Liver (tissue), 2 donors: Measurements from ENCODE around the gene CDC25A.

Source experiments
- YY1 ChIP-seq: IDR thresholded peaks from 2 replicates; pipeline ENCODE4 v1.6.1; 2016; ENCODE audit warnings: antibody characterized with exemption, mild to moderate bottlenecking
- TF ChIP-seq, protein P1 (sequence below): fragments of 150-350 bp; IDR thresholded peaks from 2 replicates; pipeline ENCODE4 v1.5.1; 2017; ENCODE audit warnings: improper control_type of control experiment, low read depth, low read length; ENCODE audit not compliant: missing input control
- donor health status: healthy.

DNA sequence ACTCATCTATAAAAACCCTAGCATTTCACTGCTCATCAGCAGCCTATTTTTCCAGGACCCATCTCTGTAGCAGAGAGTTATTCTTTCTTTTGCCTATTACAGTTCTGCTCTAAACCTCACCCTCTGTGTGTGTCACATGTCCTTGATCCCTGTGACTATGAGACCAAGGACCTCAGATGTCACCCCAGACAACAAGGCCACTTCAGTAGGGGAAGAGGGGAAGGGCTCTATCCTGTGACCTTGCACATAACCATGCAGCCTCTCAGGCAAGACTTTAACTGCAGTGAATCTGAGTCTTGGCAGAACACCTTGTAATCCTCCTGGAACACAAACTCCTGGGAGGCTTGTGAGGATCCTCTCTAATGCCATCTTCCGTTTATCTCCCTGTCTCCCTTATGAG is 48.3 kb upstream of the CDC25A start:
- TF ChIP-seq, protein P1, sequence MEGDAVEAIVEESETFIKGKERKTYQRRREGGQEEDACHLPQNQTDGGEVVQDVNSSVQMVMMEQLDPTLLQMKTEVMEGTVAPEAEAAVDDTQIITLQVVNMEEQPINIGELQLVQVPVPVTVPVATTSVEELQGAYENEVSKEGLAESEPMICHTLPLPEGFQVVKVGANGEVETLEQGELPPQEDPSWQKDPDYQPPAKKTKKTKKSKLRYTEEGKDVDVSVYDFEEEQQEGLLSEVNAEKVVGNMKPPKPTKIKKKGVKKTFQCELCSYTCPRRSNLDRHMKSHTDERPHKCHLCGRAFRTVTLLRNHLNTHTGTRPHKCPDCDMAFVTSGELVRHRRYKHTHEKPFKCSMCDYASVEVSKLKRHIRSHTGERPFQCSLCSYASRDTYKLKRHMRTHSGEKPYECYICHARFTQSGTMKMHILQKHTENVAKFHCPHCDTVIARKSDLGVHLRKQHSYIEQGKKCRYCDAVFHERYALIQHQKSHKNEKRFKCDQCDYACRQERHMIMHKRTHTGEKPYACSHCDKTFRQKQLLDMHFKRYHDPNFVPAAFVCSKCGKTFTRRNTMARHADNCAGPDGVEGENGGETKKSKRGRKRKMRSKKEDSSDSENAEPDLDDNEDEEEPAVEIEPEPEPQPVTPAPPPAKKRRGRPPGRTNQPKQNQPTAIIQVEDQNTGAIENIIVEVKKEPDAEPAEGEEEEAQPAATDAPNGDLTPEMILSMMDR, result no peak
- no peak for TF ChIP-seq YY1
